Activated T-cell treated with anti-CD3 and anti-CD28 coated beads, Interleukin-2, amount 50 U/mL, for 1 hour (primary cell): ENCODE data around the gene USP47.

Experiments
- DNase-seq: peaks from one replicate; pipeline ENCODE4 v3.0.0-alpha.2; 2020

Gene USP47

GRCh38 chr11:11969380-11970215, 127.8 kb downstream of the USP47 start:
- no peak for DNase-seq

- no peak for DNase-seq
Measured at GRCh38 chr11:11970556-11970955, 128.8 kb downstream of the USP47 start.

GRCh38 chr11:11971906-11972547, 130.3 kb downstream of the USP47 start:
- no peak for DNase-seq

GRCh38 chr11:11972730-11973341, 131.1 kb downstream of the USP47 start:
- DNase-seq = no peak

GRCh38 chr11:11973361-11973800, 131.6 kb downstream of the USP47 start:
- no peak for DNase-seq

- DNase-seq = no peak
Measured at GRCh38 chr11:11973866-11974265, 132.1 kb downstream of the USP47 start.

- no peak for DNase-seq
Measured at GRCh38 chr11:11975201-11976092, 133.7 kb downstream of the USP47 start.

GRCh38 chr11:11976481-11977127, 134.8 kb downstream of the USP47 start:
- DNase-seq = no peak

GRCh38 chr11:11977206-11977938, 135.6 kb downstream of the USP47 start:
- no peak for DNase-seq

- no peak for DNase-seq
Measured at GRCh38 chr11:11978098-11978637, 136.4 kb downstream of the USP47 start.

- DNase-seq = no peak
Measured at GRCh38 chr11:11978792-11979487, 137.2 kb downstream of the USP47 start.

- DNase-seq = no peak
Measured at GRCh38 chr11:11979488-11980117, 137.8 kb downstream of the USP47 start.

GRCh38 chr11:11980200-11980599, 138.4 kb downstream of the USP47 start:
- no peak for DNase-seq

- DNase-seq = no peak
Measured at GRCh38 chr11:11980841-11981308, 139.1 kb downstream of the USP47 start.

- DNase-seq = no peak
Measured at GRCh38 chr11:11981364-11981763, 139.6 kb downstream of the USP47 start.

GRCh38 chr11:11981840-11982239, 140.1 kb downstream of the USP47 start:
- no peak for DNase-seq

GRCh38 chr11:11982461-11982860, 140.7 kb downstream of the USP47 start:
- no peak for DNase-seq

GRCh38 chr11:11982975-11983374, 141.2 kb downstream of the USP47 start:
- no peak for DNase-seq

- DNase-seq = no peak
Measured at GRCh38 chr11:11983427-11983826, 141.7 kb downstream of the USP47 start.

GRCh38 chr11:11984563-11984962, 142.8 kb downstream of the USP47 start:
- no peak for DNase-seq
